HG03095 (cell line): ENCODE results near the gene EPN1.

Source experiments
- ATAC-seq: cut with Tn5 transposase; IDR thresholded peaks from one replicate; pipeline ENCODE4 v1.9.1; 2021; ENCODE audit warnings: moderate library complexity; ENCODE audit not compliant: unreplicated experiment

The EPN1 gene

DNA sequence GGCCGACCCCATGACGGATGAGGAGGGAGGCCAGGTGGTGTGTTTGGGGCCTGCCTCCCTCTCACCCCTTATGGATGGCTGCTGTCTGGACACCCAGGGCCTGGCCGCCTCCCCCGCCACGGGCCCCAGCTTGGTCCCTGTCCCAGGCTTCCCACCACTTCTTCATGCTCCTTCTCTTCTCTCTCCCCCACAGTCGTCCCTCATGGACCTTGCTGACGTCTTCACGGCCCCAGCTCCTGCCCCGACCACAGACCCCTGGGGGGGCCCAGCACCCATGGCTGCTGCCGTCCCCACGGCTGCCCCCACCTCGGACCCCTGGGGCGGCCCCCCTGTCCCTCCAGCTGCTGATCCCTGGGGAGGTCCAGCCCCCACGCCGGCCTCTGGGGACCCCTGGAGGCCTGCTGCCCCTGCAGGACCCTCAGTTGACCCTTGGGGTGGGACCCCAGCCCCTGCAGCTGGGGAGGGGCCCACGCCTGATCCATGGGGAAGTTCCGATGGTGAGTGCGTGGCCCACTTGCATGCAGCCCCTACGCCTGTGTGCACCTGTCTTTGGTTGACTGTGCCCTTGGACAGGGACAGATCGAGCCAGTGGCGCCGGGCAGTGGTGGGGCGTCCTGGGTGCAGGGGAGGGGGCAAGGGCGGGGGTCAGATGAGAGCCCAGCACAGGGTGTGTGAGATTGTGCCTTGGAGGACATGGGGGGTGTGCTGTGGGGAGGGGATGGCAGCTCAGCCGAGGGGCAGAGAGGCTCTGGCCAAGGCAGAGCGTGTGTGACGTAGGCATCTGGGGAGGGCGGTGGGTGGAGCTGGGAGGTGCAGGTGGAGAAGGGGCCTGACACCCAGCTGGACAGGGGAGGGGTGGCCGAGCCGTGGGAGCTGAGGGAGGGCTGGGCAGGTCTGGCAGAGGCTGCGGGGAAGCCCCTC, 16.8 kb downstream of the EPN1 start:
- no peak for ATAC-seq

GRCh38 chr19:55692681-55693081, 17.7 kb downstream of the EPN1 start:
- no peak for ATAC-seq

- no peak for ATAC-seq
These were observed 18.4 kb downstream of the EPN1 start for GRCh38 chr19:55693336-55693974.

GRCh38 chr19:55694241-55694655, 19.2 kb downstream of the EPN1 start:
- ATAC-seq: no peak

DNA sequence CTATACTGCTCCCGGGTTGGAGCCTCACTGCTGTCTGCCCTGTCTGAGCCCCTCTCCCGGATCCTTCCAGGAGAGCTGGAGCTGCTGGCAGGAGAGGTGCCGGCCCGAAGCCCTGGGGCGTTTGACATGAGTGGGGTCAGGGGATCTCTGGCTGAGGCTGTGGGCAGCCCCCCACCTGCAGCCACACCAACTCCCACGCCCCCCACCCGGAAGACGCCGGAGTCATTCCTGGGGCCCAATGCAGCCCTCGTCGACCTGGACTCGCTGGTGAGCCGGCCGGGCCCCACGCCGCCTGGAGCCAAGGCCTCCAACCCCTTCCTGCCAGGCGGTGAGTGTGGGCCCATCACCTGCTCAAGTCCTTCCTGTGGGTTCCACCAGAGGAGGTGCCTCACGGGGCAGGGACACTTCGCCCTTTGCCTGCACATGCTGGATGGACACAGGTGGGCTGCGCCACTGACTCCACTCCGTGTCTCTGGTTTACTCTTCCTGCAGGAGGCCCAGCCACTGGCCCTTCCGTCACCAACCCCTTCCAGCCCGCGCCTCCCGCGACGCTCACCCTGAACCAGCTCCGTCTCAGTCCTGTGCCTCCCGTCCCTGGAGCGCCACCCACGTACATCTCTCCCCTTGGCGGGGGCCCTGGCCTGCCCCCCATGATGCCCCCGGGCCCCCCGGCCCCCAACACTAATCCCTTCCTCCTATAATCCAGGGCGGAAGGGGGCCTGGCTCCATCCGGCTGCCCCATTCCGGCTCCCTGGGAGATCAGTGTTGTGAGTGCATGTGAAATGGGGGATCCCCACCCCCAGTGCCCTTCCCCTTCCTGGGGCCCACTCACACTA, 19.8 kb downstream of the EPN1 start:
- ATAC-seq: no peak

DNA sequence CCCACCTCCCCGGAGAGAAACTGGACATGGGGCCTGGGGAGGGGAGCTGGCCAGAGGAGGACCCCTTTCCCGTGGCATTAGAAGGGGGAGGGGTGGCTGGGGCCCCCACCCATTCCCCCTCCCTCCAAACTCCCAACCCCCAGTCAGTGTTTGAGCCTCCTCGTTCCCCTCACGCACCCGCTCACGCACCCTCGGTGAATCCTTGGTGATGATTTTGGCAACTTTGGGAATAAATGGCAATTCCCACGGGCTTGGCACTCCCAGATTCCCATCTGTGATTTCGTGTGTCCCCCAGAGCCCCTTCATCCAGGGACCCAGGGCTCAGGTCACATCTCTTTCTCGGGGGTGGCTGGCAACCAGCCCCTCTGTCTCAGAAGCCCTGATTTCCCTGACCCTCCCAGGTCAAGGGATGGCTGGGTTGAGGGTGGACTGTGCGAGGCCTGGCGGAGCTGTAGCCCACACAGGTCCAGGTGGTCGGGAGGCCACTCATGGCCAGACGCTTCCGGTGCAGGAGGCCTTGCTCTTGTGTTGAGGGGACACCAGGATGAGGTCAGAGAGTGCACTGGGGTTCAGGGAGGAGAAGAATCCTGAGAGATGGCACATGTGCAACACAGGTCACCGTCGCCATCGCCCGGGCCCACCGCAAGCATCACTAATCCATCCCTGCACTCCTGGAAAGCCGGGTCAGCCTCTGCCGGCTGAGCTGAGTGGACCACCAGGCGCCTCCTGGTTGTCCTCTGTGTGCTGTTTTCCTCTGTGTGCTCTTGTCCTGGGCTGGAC, 20.7 kb downstream of the EPN1 start:
- ATAC-seq: no peak

DNA sequence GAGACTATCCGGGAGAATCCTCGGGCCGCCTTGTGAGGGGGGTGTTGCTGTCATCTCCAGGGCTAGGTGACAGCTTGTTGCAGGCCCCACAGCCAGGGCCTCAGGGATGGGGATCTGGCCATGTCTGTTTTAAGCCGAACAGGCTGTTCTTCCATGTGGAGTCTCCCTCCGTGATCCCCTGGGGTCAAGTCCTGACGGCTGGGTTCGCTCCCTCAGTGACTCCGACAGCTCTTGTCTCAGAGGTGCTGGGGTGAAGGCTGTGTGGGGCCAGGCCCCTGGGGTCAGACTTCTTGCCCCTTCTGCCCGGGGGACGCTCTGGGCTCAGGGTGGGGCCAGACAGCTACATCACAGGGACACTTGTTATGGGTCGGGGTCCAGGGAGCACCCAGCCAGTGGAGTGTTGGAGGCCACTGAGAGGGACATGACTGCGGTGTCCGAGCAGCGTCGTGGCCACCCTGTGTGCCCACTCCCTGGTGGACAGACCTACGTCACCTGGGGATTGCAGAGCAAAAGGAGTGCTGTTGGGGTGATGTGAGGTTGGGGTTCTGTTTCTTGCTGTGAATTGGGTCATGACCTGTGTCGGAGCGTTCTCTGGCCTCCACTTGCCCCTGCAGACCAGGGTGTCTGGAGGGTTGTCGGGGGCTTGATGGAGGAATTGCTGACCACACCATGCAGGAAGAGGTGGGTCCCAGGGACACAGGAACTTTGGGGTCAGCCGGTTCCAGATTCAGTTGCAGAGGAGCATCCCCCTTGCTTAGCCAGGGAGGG, 21.5 kb downstream of the EPN1 start:
- no peak for ATAC-seq

DNA sequence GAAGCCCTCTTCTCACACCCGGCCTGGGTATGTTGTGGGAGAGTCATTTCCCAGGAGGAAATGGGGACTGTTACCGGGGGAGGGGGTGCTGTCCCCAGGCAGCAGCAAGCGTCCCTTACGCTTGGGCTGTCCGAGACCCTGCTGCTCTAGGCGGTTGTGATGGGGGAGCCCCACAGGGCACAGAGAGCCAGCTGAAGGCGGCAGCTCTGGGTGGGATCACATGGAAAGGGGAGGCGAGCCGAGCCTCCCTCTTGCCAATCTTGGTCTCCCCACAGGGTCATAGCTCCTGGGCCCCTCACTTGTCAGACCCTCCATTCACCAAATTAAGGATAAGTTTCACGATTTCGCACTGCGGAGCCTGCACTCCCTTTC, 22.0 kb downstream of the EPN1 start:
- no peak for ATAC-seq

- ATAC-seq: no peak
These were observed 22.7 kb downstream of the EPN1 start for GRCh38 chr19:55697698-55698097.

GRCh38 chr19:55698256-55698655, 23.2 kb downstream of the EPN1 start:
- ATAC-seq: no peak

DNA sequence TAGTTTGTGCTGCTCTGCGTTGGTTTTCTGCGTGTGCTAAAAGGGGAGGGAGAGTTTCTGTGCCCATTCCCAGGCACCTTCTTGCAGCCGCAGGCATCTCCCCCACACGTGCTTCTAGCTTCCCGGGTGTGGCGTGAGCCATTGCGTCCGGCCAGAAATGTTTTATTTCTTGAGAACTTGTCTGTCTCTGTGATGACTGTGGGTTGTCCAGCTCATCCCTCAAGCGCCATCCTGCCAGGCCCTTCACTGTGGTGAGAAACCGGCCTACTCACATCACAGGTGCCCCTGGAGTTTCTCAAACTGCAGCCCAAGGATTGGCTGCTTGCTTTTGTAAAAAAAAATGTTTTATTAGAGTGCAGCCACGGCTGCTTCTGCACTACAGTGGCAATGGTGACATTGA, 24.2 kb downstream of the EPN1 start:
- no peak for ATAC-seq

DNA sequence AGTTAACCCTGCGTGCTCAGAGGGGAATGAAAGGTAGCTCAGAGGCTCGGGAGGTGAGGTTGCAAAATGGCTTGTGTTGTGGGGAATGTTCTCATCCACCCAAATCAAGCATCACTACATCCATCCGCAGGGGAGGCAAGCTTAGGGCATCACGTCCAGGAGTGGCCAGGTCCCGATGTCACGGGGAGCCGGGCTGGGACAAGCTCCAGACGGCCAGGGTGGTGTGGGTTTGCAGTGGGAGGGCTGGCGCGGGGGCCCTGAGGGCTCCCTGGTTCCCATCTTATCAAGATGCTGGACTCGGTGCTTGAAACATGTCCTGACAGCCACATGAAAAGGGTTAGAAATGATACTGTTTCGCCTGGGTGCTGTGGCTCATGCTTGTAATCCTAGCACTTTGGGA, 25.8 kb downstream of the EPN1 start:
- ATAC-seq: no peak

DNA sequence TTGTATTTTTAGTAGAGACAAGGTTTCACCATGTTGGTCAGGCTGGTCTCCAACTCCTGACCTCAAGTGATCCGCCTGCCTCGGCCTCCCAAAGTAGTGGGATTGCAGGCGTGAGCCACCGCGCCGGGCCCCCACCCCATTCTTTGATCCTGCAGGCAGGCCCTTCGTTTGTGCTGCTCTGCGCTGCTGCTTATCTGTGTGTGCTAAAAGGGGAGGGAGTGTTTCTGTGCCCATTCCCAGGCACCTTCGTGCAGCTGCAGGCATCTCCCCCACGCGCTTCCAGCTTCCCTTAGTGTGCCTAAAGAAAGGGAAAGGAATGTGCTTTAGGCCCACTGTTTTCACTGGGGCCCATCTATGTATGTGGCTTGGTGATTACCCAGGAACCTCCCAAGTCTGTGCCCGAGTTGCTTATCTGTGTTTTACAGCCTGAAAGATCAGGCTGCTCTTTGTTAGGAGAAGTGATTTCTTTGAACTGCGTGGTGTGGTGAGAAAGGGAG, 27.2 kb downstream of the EPN1 start:
- no peak for ATAC-seq

DNA sequence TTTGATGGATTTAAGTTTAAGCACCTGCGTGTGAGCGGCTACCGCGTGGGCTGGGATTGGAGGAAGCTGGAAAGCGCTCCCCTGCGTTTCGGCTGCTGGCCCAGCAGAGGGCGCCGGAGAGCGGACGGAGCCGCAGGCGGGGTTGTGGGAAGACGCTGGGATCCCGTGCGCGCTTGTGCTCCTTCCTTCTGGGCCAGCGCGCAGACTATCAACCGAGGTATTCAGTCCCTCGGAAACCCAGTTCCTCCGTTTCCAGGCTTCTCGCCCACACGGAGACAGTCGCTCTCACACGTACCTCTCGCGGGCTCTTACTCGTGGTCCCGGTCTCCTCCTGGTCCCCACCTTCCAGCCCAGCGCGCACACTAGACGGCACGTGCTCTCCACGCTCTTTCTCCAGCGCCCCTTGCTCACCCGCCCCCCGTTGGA, 28.8 kb downstream of the EPN1 start:
- no peak for ATAC-seq

GRCh38 chr19:55704494-55705245, 29.6 kb downstream of the EPN1 start:
- no peak for ATAC-seq

DNA sequence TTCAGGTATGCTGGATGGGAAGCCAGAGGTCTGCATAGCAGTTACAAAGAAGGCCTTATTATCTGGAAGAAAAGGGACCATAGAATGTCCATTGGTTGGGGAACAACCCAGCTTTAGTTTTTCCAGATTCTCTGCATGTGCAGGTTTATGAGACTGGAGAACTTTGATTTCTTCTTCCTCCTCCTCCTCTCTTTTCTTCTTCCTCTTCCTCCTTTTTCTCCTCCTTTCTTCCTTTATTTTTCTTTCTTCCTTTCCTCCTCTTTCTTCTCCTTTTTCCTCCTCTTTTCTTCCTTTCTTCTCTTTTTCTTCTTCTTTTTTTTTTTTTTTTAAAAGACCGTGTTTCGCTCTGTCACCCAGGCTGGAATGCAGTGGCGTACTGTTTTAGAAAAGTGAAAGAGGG, 30.9 kb downstream of the EPN1 start:
- ATAC-seq: no peak

- no peak for ATAC-seq
These were observed 36.7 kb downstream of the EPN1 start for GRCh38 chr19:55711719-55712118.

GRCh38 chr19:55712804-55713631, 38.0 kb downstream of the EPN1 start:
- ATAC-seq: no peak
